ENCODE measurements around the gene NDUFA7. TPM values are rescaled to one million over a fixed set of nuclear protein-coding genes. Genes with fewer than 3 reads are reported as not detected.

NDUFA7 gene
- total and polyA plus RNA-seq, 2 of the 13 experiments (the other 11 are each of a cell fraction or from before 2014, with no cell fraction given), result 64.5 to 71.5 TPM

DNA sequence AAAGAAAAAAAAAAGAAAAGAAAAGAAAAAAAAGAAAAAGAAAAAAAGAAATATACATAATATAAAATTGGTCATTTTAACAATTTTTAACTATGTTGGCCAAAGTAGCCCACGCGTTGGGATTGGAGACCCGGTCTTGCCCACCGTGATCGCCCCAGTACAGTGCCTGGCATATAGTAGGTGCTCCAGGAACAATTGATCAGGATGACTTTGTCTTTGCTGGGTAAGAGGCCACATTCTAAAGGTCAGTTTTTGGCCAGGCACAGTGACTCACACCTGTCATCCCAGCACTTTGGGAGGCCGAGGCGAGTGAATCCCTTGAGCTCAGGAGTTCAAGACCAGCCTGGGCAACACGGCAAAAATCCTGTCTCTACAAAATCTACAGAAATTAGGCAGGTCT is 39.0 kb upstream of the NDUFA7 start:
- Histone ChIP-seq H3K4me2 (ENCODE audit: low read depth, low read length) (no peak overlapping the region), H3K4me1 (ENCODE audit: insufficient read depth, low read length) (peaks cover 66% of the 10 kb centered on the region), H3K79me2 (ENCODE audit: insufficient read depth, low read length) (no peaks in the 10 kb centered on the region), H3K27me3 (ENCODE audit: control insufficient read depth in 1 of 2, insufficient read depth in 2 of 2, low read length in 2 of 2) (peaks cover 0 to 3% of the 10 kb centered on the region in 2 experiments; a peak in 1 of 5 replicates), H3K4me3 (replicated peaks in 1 of 3; ENCODE audit: insufficient read depth in 1 of 3, low read depth in 2 of 3, low read length in 3 of 3) (no peak overlapping the region), H4K20me1 (ENCODE audit: insufficient read depth, low read length) (no peaks in the 10 kb centered on the region), H3K9me3 (ENCODE audit: low read length) (no peaks in the 10 kb centered on the region), H3K36me3 (replicated peaks in 1 of 2; ENCODE audit: control insufficient read depth in 1 of 2, insufficient read depth in 2 of 2, low read length in 2 of 2) (no peaks in the 10 kb centered on the region), H3K9ac (ENCODE audit: insufficient read depth, low read depth, low read length) (no peak overlapping the region), H2AFZ (ENCODE audit: low read length) (no peak overlapping the region), H3K27ac (ENCODE audit: extremely low read length, insufficient read depth, low read length) (no peak overlapping the region)
- DNase-seq (ENCODE audit: low spot score) (no peak), FAIRE-seq (no peak), ATAC-seq (no peak)
- CTCF ChIA-PET (ENCODE audit: low intra/inter-chr PET ratio, low total read pairs), result no interaction called here
- no TSS peak for BruUV-seq (replicated peaks)
- in situ Hi-C loops (cut with HindIII; ENCODE audit: extremely low pct_ligation_motif_present, low pct_unique_long_range_greater_than_20kb) (no loop called here), intact Hi-C loops (cut with micrococcal nuclease; ENCODE audit: unreplicated experiment) (no loop called here)
- POLR2A ChIA-PET, result interaction anchor here (0.7 kb wide), 1 partner anchor 31 kb away, joined by 3 read pairs; no protein-coding TSS in a partner anchor
- WGBS (ENCODE audit: low lambda C conversion rate), result 65% methylated on average over 6 of the region's 8 CpGs
- TF ChIP-seq RARA (CRISPR knock-in tag; IDR thresholded peaks at IDR 0.05), result 0 out of 2 replicates have a peak, but pooled peaks have one; percentile 20
- no peak for TF ChIP-seq ZSCAN20 (CRISPR knock-in tag; IDR thresholded peaks at IDR 0.05; ENCODE audit: borderline replicate concordance)
- no peak for TF ChIP-seq ZNF775 (CRISPR knock-in tag; IDR thresholded peaks at IDR 0.05; ENCODE audit: borderline replicate concordance)
- TF ChIP-seq SMC3 (IDR thresholded peaks at IDR 0.05; ENCODE audit: low read length), result no peak
- TF ChIP-seq ZNF275 (CRISPR knock-in tag; IDR thresholded peaks at IDR 0.05; ENCODE audit: borderline replicate concordance), result no peak
- TF ChIP-seq AHR (CRISPR knock-in tag; IDR thresholded peaks at IDR 0.05), result no peak
- TF ChIP-seq, protein P1, sequence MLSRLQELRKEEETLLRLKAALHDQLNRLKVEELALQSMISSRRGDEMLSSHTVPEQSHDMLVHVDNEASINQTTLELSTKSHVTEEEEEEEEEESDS (CRISPR knock-in tag; IDR thresholded peaks at IDR 0.05; ENCODE audit: borderline replicate concordance), result no peak
- TF ChIP-seq SAP130 (CRISPR knock-in tag; IDR thresholded peaks at IDR 0.05; ENCODE audit: low read depth), result no peak
- no peak for TF ChIP-seq KDM1A (CRISPR knock-in tag; IDR thresholded peaks at IDR 0.05)
- TF ChIP-seq, protein P2, sequence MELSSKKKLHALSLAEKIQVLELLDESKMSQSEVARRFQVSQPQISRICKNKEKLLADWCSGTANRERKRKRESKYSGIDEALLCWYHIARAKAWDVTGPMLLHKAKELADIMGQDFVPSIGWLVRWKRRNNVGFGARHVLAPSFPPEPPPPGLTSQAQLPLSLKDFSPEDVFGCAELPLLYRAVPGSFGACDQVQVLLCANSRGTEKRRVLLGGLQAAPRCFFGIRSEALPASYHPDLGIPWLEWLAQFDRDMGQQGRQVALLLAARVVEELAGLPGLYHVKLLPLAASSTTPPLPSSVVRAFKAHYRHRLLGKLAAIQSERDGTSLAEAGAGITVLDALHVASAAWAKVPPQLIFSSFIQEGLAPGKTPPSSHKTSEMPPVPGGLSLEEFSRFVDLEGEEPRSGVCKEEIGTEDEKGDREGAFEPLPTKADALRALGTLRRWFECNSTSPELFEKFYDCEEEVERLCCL (CRISPR knock-in tag; IDR thresholded peaks at IDR 0.05; ENCODE audit: borderline replicate concordance), result no peak
- TF ChIP-seq TFE3 (CRISPR knock-in tag; IDR thresholded peaks at IDR 0.05), result no peak
- TF ChIP-seq NFYB (CRISPR knock-in tag; IDR thresholded peaks at IDR 0.05), result no peak
- no peak for TF ChIP-seq PITX1 (CRISPR knock-in tag; IDR thresholded peaks at IDR 0.05)
- TF ChIP-seq, protein P3, sequence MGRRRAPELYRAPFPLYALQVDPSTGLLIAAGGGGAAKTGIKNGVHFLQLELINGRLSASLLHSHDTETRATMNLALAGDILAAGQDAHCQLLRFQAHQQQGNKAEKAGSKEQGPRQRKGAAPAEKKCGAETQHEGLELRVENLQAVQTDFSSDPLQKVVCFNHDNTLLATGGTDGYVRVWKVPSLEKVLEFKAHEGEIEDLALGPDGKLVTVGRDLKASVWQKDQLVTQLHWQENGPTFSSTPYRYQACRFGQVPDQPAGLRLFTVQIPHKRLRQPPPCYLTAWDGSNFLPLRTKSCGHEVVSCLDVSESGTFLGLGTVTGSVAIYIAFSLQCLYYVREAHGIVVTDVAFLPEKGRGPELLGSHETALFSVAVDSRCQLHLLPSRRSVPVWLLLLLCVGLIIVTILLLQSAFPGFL (CRISPR knock-in tag; IDR thresholded peaks at IDR 0.05), result no peak
- TF ChIP-seq GATAD1 (CRISPR knock-in tag; IDR thresholded peaks at IDR 0.05), result no peak
- no peak for TF ChIP-seq ZSCAN31 (CRISPR knock-in tag; IDR thresholded peaks at IDR 0.05; ENCODE audit: low read depth)
- TF ChIP-seq, protein P4, sequence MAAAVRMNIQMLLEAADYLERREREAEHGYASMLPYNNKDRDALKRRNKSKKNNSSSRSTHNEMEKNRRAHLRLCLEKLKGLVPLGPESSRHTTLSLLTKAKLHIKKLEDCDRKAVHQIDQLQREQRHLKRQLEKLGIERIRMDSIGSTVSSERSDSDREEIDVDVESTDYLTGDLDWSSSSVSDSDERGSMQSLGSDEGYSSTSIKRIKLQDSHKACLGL (CRISPR knock-in tag; IDR thresholded peaks at IDR 0.05), result no peak
- TF ChIP-seq, protein P5, sequence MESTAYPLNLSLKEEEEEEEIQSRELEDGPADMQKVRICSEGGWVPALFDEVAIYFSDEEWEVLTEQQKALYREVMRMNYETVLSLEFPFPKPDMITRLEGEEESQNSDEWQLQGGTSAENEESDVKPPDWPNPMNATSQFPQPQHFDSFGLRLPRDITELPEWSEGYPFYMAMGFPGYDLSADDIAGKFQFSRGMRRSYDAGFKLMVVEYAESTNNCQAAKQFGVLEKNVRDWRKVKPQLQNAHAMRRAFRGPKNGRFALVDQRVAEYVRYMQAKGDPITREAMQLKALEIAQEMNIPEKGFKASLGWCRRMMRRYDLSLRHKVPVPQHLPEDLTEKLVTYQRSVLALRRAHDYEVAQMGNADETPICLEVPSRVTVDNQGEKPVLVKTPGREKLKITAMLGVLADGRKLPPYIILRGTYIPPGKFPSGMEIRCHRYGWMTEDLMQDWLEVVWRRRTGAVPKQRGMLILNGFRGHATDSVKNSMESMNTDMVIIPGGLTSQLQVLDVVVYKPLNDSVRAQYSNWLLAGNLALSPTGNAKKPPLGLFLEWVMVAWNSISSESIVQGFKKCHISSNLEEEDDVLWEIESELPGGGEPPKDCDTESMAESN (CRISPR knock-in tag; conservative IDR thresholded peaks at IDR 0.05), result no peak
- TF ChIP-seq FOXA3 (CRISPR knock-in tag; IDR thresholded peaks at IDR 0.05), result no peak

All from HepG2 (cell line).